Transverse colon (tissue), 3 donors: ENCODE results near the gene TSHZ3.

ENCODE experiments used
- POLR2A ChIP-seq: fragments of 450-650 bp; IDR thresholded peaks from one replicate; pipeline ENCODE4 v1.6.1; 2016; ENCODE audit warnings: antibody characterized with exemption, mild to moderate bottlenecking, moderate library complexity
- TF ChIP-seq, protein P1 (sequence below), 5 experiments: fragments of 200-600 bp in 3 of 5; fragments of 450-650 bp in 2 of 5; sonication (generic) in 3 of 5; IDR thresholded peaks; 1 replicate in 2 of 5; 2 replicates in 3 of 5; pipeline ENCODE4 v1.5.1; 2016 to 2017; ENCODE audit warnings: antibody characterized with exemption in 5 of 5, inconsistent platforms in 3 of 5, mild to moderate bottlenecking in 2 of 5, moderate library complexity in 1 of 5

DNA sequence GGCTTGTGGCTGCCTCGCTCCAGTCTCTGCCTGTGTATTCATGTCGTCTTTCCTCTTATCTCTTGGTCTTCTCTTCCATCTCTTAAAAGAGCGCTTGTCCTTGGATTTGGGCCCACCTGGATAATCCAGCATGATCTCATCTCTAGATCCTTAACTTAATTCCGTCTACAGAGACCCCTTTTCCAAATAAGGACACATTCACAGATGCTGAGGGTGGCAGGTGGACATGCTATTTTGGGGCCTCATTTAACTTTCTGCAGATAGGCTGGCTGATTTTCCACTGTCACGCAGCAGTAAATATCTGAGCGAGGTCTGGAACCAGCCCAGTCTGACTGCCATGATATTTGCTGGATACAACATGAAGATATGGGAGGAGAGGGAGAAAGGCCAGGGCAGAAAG is 41.5 kb upstream of the TSHZ3 start:
- TF ChIP-seq, protein P1, sequence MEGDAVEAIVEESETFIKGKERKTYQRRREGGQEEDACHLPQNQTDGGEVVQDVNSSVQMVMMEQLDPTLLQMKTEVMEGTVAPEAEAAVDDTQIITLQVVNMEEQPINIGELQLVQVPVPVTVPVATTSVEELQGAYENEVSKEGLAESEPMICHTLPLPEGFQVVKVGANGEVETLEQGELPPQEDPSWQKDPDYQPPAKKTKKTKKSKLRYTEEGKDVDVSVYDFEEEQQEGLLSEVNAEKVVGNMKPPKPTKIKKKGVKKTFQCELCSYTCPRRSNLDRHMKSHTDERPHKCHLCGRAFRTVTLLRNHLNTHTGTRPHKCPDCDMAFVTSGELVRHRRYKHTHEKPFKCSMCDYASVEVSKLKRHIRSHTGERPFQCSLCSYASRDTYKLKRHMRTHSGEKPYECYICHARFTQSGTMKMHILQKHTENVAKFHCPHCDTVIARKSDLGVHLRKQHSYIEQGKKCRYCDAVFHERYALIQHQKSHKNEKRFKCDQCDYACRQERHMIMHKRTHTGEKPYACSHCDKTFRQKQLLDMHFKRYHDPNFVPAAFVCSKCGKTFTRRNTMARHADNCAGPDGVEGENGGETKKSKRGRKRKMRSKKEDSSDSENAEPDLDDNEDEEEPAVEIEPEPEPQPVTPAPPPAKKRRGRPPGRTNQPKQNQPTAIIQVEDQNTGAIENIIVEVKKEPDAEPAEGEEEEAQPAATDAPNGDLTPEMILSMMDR (IDR thresholded peaks at IDR 0.05), result no peak
- TF ChIP-seq POLR2A, result no peak
